Right lobe of liver (tissue), 4 donors: ENCODE results near the gene C2CD4B.
A peak's percentile ranks its signal among the peaks of the same experiment; 100 is the strongest.

Experiments used
- CTCF ChIP-seq, 4 donors: fragments of 200-600 bp in 3 of 4; fragments of 450-650 bp in 1 of 4; IDR thresholded peaks; one replicate each; pipeline versions ENCODE4 v1.5.1 to v1.8.0; 2016 to 2022; ENCODE audit warnings: antibody characterized with exemption in 4 of 4, mild to moderate bottlenecking in 2 of 4
- POLR2A ChIP-seq: fragments of 450-650 bp; IDR thresholded peaks from one replicate; pipeline ENCODE4 v1.6.1; 2017; ENCODE audit warnings: antibody characterized with exemption, mild to moderate bottlenecking
- donor health status: DM: no; HTN: no; CAD: no.
- donor health status: DM: no; HTN: no; CAD: no.
- donor health status: DM: no; HTN: yes; CAD: no.

DNA sequence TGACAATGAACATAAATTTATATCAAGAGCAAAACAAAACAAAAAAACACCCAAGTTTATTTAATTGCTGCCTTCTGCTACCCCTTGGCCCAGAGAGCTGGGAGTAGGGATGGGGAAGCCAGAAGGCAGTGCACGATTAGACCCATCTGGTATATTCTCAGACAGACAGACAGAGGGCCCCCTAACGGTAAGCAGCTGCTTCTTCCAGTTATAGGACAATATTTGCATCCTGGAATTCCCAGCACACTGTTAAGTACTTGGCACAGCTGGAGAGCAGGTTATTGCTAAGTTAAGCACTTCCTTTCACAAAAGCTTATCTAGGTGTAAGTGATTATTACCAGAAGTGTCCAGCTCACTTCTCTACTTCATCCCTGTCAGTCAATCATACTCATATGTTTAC is 39.3 kb downstream of the C2CD4B start:
- TF ChIP-seq CTCF (IDR thresholded peaks at IDR 0.05): peak; percentile 50 to 57 (median 52)
- TF ChIP-seq POLR2A: no peak
